ENCODE results near the gene NFYC. TPM values are rescaled to one million over a fixed set of nuclear protein-coding genes. Genes with fewer than 3 reads are reported as not detected.
A peak's percentile ranks its signal among the peaks of the same experiment; 100 is the strongest.

The NFYC gene
- total RNA-seq, 1 experiment from 2014 or later, result 54.1 TPM

GRCh38 chr1:40794974-40795715 lies 103.6 kb downstream of the NFYC start:
- no peak for DNase-seq (ENCODE audit: low read depth)

DNA sequence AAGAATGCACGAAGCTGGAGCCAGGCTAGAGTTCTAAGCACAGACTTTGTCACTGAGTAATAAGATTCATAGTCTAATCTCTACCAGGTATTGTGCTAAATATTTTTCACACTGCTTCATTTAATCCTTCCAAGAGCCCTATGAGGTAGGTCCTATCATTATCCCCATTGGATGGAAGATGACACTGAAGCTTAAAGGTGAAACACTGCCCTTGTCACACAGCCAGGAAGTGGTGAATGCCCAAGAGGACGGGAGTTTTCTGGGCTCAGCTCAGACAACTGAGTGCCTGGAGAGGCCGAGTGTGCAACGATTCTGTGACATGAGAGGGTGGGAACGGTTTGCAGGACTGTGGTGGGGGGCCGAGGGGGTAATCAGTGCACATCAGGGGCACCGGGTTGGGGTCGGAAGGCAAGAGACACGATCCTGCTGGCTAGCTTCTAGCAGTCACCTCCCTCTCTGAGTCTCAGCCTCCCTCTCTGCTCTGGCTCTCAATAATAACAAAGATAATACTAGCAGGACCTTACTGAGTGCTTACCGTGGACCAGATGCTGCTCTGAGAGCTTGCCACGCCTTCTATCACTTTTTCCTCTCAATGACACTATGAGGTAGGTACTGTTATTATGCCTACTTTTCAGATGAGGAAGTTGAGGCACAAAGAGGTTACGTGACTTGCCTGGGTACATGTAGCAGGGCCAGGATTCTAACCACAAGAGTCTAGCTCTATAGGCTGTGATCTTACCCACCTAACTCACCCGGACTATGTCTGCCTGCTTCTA lies 104.5 kb downstream of the NFYC start:
- no peak for DNase-seq (ENCODE audit: low read depth)

DNA sequence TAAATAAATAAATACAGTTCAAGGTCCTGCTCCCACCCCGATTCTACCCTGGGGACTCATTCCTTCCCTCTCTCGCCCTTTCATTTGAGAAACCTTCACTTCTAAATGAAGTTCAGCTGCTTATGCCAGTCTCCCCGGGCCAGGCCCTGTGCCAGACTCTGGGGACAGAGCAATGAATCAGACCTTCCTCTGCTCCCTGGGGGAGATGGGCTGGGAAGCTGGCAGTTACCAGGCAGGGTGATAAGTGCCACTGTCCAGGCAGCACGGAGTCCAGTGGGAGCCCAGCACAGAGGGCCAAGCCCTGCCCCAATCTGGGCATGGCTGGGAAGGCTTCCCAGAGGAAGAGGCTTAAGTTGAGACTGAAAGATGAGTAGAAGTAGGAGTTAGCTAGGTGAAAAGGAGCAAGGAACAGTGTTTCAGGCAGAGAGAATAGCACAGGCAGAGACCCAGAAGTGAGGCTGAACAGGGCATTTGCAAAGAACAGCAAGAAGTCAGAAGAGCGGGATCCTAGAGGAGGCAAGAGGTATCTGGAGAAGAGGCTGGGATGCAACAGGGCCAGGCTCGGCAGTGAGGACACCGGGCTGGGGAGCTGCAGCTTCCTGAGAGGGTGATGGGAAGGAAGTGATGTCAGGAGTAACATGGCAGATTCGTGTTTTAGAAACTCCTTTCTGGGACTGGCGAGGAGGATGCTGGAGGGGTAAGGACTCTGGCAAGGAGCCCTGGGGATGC lies 105.6 kb downstream of the NFYC start:
- peak; percentile 23 for DNase-seq (ENCODE audit: low read depth)

GRCh38 chr1:40797668-40798010 lies 106.1 kb downstream of the NFYC start:
- no peak for DNase-seq (ENCODE audit: low read depth)

DNA sequence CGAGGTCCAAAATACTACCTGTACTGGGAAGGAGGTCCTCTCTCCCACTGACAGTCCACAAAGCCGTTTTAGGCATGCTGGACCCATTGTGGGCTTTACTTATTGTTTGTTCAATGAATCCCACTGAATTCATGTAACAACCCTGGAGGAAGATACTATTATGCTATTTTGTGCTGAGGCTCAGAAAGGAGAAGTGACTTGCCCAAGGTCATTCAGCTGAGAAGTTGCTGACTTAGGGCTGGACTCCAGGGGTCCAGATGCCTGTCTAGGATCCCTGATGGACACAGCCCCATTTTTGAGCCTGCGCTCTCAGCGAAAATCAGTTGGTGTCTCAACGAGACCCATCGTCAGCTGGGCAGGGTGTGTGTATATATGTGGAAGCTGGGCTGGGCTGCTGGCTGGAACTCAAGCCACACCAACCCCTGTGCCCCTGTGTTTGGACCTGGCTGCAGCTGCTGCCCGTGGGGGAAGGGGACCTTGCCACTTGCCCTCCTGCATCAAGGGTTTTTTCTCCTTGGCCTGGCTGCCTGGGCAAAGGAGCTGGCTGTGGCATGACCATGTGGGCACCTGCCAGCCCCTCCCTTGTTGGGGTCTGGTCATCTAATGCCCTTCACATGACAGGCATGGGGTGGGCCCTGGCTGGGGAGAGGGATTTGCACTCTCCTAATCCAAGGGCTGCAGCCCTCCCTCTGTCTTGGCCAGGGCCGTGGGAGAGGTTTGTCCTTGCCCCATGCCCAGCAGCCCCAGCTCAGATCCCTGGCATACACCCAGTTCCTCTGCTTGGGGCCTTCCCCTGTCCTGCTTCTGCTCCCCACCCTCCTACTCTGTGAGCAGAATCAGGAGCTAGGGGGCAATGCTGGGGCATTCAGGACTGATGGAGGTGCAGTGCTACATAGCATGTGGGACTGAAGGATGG lies 107.1 kb downstream of the NFYC start:
- no peak for DNase-seq (ENCODE audit: low read depth)

- no peak for DNase-seq (ENCODE audit: low read depth)
These were observed 107.9 kb downstream of the NFYC start for GRCh38 chr1:40799351-40799867.

GRCh38 chr1:40801742-40802077 lies 110.2 kb downstream of the NFYC start:
- no peak for DNase-seq (ENCODE audit: low read depth)

- DNase-seq (ENCODE audit: low read depth), result peak; percentile 29
These were observed 110.7 kb downstream of the NFYC start for GRCh38 chr1:40802078-40802741.

GRCh38 chr1:40802742-40803113 lies 111.2 kb downstream of the NFYC start:
- no peak for DNase-seq (ENCODE audit: low read depth)

DNA sequence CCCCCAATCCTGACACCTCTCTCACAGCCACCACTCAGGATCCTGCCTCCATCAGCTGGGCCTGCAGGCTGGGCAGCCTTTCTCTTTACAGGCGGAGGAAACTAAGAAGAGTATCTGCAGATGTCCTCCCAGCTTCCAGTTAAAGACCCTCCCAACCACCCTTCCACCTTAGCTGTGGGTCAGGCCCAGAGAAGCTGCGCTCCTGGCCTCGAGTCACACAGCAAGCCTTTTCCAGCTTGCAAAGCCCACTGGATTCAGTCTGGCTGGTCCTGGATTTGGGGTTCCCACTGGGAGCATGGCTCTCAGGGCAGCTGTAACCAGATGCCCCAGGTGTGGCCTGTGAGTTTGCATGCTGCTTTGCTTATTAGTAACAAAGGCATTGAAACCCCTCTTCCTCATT lies 111.9 kb downstream of the NFYC start:
- DNase-seq (ENCODE audit: low read depth), result no peak

DNA sequence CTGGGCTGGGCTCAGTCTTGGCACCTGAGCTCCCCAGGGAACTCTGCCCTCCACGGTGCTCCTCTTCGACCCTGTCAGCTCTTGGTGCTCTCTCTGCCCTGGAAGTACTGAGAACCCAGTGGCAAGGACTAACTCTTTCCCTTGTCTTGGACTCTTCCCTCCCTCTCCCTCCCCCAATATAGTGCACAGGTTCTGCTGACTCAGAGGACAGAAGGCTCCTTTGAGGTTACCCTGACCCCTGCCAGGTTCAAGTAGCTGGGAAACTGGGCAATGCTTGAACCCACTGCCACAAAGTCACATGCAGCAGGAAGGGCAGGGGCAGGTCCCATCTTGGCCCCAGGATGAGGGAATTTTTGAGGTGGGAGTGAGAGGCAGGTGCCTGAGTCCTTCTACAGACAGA lies 112.4 kb downstream of the NFYC start:
- no peak for DNase-seq (ENCODE audit: low read depth)

DNA sequence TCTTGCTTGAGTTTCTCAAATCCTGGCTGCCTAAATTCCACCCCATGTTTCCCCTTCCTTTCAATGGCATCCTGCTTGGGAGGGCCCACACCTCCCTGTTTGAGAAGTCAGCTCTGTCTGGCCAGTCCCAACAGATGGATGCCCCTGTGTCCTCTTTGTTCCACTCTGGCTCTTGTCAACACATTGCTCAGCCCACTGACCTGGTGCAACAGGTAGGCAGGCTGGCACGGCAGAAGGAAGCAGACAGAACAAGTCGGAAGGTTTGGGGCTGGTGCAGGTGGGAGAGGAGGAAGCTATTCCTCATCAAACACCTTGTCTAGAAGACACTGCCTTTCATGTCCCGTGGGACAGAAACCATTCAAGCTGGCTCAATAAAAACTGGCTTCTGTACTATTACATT lies 114.7 kb downstream of the NFYC start:
- DNase-seq (ENCODE audit: low read depth), result no peak

DNA sequence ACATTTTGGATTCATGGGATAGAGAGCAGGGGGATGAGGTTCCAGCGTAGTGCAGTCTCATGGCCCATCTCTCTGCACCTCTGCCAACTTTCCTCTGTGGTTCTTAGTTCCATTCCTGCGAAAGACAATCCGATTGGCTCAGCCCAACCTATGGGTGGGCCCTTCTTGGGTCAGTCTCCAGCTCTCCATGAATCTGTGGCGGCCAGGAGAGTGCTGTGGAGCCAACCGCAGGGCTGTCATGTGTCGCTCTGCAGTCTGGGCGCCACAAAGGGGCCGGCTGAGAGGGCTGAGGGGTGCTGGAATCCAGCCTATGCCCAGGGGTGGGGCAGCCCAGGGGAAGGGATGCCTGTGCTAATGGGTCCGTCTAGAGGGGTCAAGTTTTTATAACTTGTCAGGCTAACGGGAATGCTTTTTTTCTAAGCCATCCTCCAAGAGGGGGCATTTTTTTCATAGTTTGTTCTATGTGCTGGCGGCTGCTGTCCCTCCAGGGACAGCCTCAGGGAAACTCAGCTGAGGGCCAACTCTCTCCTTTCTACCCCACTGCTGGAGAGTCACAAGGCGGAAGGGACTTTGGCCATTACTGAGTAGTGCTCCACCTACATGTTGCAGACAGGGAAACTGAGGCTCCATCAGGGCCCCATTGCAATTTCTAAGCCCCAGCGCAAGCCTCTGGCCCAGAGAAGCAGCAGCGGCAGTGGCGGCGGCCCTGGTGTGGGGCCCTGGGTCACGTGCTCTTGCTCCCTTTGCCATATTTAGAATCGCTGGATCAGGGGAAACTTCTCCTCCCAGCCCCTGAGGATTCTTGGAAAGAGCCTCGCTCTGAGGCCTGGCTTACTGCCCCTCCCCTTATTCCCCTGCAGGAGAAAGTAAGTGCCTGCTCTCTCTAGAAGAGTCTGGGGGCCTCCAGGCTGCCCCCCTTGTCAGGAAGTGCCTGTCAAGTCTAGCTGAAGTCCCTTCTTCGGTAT lies 115.5 kb downstream of the NFYC start:
- no peak for DNase-seq (ENCODE audit: low read depth)

DNA sequence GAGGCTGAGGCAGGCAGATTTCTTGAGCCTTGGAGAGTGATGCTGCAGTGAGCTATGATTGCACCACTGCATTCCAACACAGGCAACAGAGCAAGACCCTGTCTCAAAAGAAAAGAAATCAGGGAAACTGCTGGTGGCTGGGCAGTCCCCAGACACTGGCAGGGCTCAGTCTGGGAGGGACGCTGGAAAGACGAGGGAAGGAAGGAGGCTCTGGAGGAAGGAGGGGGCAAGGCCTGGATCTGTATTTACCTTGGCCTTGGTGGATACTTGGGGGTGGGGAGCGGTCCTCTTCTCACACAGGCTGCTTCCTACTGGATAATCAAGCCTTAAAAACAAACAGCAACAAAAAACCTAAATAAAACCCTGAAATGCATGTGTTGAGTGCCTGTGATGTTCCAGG lies 116.5 kb downstream of the NFYC start:
- DNase-seq (ENCODE audit: low read depth), result no peak

DNA sequence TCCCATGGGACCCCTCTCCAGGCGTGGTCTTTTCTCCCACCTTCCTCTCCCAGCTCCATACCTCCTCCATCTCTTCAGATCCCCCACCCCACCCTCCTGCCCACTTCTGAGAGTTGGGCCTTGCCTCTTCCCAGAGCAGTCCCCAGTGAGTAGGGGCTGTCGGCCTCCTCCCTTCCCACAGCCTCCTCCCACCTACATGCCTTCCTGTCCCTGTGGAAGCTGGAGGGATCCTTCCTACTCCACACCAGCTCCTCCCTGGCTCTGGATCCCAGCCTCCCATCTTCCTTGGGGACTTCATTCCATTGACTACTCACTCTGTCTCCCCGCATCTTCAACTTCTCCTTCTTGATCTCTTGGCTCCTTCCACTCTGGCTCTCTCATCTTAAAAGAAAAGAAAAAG lies 116.9 kb downstream of the NFYC start:
- no peak for DNase-seq (ENCODE audit: low read depth)

GRCh38 chr1:40808909-40809308 lies 117.4 kb downstream of the NFYC start:
- DNase-seq (ENCODE audit: low read depth), result no peak

DNA sequence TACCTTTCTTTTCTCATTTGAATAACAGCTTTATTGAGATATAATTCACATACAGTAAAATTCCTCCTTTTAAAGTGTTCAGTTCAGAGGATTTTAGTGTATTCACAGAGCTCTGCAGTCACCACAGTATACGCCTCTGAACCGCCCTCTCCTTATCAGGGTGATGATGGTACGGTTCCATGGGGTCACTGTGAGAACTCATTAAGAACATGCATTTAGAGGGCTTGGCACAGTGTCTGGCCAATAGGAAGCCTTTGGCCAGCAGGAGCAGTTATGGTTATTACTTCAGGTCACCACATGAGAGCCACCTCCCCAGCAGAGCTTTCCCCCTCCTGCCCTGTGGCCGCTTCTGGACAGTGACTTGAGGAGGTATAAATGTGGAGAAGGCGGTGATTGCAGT lies 119.4 kb downstream of the NFYC start:
- no peak for DNase-seq (ENCODE audit: low read depth)

GRCh38 chr1:40815420-40815819 lies 123.9 kb downstream of the NFYC start:
- DNase-seq (ENCODE audit: low read depth), result no peak

DNA sequence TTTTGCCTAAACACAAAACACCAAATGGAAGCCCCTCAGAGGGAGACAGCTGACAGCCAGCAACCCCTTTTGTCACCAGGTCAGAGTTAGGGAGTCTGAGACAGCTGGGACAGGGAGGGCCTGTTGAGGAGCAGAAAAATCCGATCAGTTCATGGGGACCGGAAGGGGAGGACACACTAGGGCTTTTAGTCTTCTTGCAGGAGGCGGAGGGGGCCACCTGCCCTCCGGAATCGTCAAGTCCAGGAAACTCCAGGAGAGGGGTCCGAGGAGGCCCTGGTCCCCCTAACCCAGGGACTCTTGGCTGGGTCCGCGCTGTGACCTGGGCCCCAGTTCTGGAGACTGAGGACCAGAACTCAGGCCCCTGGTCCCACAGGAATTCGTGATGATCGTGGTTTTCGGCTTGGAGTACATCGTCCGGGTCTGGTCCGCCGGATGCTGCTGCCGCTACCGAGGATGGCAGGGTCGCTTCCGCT lies 126.3 kb downstream of the NFYC start:
- DNase-seq (ENCODE audit: low read depth), result no peak
